NOMO-1 (cell line): ENCODE measurements around the gene C10orf67.

Source experiments
- DNase-seq, 2 experiments: peaks; one replicate each; lab custom pipeline; 2025; ENCODE audit not compliant: unreplicated experiment in 2 of 2; lab: John Stamatoyannopoulos, UW

C10orf67 gene

DNA sequence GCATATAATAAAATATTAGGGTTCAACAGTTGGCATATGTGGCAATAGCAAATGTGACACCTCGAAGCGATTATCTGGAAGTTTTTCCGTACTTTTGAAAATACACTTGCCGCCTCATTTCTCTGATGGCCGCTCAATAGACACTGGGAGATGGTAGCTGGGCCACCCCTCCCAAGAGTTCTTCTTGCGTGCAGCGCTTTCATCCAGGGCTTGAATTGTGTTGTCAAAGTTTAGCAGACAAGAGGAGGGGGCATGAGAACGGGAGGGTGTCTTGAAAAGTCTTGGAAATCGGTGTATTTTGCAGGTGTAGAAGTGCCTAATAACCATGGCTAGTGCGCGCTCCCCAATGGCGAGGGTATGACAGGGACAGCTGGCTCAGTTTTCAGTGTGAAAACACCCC, 144.0 kb downstream of the C10orf67 start:
- no peak for DNase-seq

DNA sequence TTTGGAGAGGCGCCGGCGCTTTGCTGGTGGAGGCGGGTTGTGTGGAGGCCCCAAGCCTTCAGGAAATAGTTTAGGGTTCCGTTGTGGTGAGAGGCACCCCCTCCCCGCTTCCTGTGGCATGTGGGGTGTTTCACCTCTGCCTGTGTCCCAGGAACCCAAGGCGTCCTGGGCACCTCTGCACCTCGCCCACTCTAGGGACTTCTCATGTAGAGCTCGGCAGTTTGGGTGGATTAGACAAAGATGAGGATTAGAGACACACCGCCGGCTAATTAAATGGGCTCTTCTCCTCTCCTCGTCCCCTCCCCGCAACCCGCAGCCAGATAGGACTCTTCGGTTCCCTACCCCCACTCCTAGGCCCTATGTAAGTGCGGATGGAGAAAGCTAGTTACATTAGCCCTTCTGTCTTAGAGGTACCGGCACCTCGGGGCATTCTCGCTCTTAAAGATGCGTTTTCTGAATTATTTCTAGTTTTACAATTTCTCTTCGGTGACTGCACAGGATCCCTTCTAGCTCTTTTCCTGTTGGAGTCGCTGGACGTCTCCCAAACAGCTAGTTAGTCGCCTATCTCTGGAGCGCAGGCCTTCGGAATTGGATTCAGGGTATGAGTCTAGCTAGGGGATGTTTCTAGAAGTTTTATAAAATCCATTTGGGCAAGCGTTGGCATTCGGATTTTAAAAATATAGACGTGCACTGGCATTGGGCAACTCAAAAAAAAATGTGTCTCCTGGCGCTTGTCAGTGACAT, 144.7 kb downstream of the C10orf67 start:
- DNase-seq, result no peak

DNA sequence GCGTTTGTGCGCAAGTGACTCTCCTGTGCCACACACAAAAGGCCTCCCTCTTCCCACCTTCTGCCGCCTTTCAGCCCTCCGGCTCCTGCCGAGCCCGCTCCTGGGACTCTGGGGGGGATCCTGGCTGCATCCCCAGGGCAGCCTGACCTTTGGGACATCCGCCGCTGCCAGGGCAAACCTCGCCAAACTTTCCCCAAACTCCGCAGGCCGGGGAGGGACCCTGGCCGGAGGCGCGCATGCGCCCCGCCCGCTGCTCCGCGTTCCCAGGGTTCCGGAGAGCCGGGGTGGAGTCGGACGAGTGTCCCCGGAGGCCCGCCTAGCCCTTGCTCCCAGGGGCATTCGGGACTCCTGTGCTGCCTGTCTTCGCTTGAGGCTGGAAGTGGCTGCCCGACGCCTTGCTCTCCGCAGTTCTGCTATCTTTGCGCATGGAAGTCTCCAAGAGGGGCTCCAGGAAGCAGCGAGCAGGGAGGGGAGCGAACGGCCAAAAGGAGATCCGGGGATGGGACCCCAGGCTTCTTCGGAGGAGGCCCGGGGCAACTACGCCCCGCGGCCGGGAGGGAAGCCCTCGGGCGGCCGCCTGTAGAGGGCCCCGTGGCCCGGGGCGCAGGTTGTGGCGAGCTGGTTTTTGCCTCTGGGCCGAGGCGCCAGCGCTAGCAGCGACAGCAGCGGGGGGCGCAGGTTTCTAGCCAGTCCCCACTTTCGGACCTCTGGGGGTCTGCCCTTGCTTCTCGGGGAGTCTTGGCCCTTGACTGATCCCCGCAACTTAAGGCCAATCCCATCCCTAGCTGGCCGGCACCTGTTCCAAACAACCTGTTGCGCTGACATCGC, 145.4 kb downstream of the C10orf67 start:
- DNase-seq, result no peak

DNA sequence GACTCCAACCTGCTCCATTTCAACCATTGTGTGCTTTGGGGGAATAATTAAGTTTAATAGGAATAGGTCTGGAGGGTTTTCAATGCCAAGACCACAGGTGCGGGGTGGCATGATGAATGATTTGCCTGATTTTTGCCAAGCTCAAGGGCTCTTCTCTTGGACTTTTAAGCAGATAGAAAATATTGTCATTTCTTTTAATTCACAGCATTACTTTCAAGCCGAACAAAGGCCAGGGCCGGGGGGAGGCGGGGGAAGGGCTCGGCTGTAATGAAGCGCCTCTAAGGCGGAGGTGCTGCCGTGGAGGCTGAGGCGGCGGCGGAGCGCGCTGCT, 146.0 kb downstream of the C10orf67 start:
- DNase-seq, result no peak

GRCh38 chr10:23197416-23197861, 147.2 kb downstream of the C10orf67 start:
- DNase-seq, result no peak

- no peak for DNase-seq
Observed at GRCh38 chr10:23196915-23197314, 147.7 kb downstream of the C10orf67 start.

DNA sequence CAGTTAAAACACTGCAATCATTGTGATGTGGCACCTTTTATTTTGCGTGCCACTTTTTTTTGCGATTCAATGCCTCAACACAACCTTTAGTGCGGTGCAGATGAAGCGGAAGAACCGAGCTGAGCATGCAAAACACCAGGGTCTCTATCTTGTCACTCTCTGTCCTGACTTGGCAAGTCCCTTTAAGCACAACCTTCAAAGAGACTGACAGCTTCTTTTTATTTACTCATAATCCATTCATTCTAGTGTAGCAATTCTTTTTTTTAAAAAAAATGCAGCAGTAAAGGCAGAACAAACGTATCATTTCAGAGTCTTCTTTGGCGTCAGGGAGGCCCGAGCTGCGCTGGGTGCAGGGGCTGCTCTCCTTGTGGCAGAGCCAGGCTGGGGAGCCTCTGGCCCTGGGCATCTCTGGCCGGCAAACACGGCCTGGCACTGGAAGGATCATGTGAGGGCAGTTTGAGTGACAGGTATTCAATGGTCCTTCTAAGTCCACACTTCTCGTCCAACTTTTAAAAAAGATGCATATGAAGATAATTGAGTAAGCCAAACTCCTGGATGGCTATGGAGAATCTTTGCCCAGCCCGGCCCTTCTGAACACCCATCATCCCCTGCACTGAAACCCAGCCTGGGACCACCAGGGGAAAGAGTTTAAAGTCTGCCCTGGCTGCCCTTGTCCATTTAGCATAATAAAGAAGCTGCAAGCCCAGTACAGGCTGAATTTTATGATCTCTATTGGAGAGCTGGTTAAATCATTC, 148.6 kb downstream of the C10orf67 start:
- DNase-seq, result no peak

DNA sequence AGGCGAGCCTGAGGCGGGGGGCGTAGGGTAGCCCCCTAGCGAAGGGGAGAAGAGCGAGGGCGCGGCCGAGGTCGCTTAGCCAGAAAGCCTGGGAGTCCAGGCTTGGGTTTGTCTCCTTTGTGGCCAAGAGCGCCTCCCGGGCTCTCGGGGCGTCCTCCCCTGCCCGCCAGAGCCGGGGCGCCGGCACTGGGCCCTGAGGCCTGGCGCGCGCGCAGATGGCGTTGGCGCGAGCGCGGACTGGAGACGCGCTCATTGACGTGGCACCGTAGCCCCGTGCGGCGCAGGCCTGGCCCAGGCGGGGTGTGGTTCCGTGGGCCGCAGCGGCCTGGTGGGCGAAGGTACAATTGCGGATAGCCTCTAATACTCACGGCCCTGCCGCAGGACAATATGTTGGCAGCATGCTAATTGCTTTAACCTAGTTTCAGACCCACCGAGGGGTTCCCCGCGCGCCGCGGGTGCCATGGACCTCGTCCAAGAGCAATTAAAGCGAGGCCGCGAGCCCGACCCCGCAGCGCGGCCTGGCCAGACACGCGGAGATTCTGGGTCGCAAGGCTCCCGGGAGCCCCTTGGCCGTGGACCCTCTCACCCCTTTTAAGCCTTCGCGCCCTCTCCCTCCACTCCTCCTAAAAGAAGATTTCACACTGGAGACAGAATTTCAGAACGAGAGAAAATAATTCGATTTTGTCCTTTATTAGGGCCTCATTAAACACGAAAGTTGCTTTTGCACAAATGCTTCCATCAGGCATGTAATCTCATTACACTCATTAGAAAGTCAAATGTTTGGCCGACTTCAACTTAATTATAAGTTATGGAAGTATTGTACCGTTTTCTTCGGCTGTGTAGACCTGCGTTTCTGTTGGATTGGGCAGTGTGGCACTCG, 149.4 kb downstream of the C10orf67 start:
- no peak for DNase-seq

GRCh38 chr10:23194471-23194965, 150.1 kb downstream of the C10orf67 start:
- DNase-seq, result no peak

GRCh38 chr10:23193435-23194074, 151.0 kb downstream of the C10orf67 start:
- no peak for DNase-seq

DNA sequence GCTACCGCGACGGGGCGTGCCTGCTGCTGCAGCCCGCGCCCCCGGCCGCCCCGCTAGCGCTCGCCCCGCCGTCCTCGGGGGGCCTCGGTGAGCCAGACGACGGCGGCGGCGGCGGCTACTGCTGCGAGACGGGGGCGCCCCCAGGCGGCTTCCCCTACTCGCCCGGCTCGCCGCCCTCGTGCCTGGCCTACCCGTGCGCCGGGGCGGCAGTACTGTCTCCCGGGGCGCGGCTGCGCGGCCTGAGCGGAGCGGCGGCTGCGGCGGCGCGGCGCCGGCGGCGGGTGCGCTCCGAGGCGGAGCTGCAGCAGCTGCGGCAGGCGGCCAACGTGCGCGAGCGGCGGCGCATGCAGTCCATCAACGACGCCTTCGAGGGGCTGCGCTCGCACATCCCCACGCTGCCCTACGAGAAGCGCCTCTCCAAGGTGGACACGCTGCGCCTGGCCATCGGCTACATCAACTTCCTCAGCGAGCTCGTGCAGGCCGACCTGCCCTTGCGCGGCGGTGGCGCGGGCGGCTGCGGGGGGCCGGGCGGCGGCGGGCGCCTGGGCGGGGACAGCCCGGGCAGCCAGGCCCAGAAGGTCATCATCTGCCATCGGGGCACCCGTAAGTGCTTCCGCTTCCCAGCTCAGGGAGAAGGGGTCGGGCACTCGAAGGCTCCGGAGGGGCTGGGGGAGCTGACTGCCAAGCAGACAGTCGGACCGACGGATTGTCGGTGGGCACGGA, 151.7 kb downstream of the C10orf67 start:
- no peak for DNase-seq

- DNase-seq, result no peak
Observed at GRCh38 chr10:23191764-23192711, 152.6 kb downstream of the C10orf67 start, which contains the start of gene PTF1A. Gene PTF1A, plus strand, starts transcription at chr10:23192312. Its CDS starts 219 bp downstream, at chr10:23192531.

GRCh38 chr10:23190872-23191763, 153.5 kb downstream of the C10orf67 start:
- DNase-seq, result no peak

GRCh38 chr10:23189024-23189423, 155.6 kb downstream of the C10orf67 start:
- no peak for DNase-seq

DNA sequence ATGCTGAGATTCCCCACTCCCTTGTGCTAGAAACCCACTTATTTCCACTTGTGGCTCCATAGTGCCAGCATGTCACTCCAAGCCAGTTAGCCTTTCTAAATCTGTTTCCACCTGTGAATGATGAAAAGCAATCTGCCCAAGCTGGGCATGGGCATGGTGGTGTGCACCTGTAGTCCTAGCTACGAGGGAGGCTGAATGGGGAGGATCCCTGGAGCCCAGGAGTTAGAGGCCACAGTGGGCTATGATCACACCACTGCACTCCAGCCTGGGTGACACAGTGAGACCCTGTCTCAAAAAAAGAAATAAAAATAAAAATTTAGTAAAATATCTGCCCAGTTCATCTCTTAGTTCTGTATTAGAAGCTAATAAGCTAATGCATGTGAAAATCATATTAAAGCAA, 157.4 kb downstream of the C10orf67 start:
- DNase-seq, result no peak

DNA sequence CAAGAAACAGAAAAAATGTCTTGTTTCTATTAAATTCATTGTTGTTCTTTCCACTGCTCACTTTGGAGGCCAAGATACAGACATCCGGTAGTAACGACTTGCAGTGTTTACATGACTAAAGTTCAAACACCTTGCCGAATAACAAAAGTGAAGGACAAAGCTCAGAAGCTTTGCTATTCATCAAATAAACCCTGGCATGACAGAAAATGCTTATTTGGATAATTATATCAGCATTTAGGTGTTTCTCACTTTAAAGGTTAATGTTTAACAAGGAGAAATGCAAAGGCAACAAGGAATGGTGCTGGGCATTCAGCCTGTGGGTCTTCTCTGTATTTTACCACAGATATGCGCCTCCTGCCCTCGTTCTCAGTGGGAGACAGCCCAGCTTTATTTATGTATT, 157.9 kb downstream of the C10orf67 start:
- DNase-seq, result no peak

- DNase-seq, result no peak
Observed at GRCh38 chr10:23186178-23186577, 158.4 kb downstream of the C10orf67 start.
